AG04450 (cell line): ENCODE data around the gene OTOF. TPM values are rescaled to one million over a fixed set of nuclear protein-coding genes. Genes with fewer than 3 reads are reported as not detected.

Experiments used
- CTCF ChIA-PET: fragments of 300-600, 350-600 bp; formaldehyde crosslinking; extraction: SDS; loops from one replicate; lab custom pipeline; 2022; ENCODE audit warnings: antibody characterized with exemption, inconsistent platforms; lab: Charles Lee
- POLR2A ChIA-PET: fragments of 350-600 bp; formaldehyde crosslinking; extraction: SDS; loops from one replicate; lab custom pipeline; 2021; ENCODE audit warnings: antibody characterized with exemption, inconsistent platforms; lab: Yijun Ruan, JAX
- DNase-seq: peaks from one replicate; pipeline ENCODE4 v3.0.0-alpha.2; 2011; ENCODE audit warnings: low read depth, low spot score
- H3K27ac ChIP-seq: one replicate; pipeline ENCODE4 v1.5.1; 2012; ENCODE audit warnings: low read depth, low read length, control low read depth
- H3K27me3 ChIP-seq: one replicate; pipeline ENCODE4 v1.6.0; 2012; ENCODE audit warnings: low read length; ENCODE audit not compliant: control insufficient read depth, insufficient read depth
- H3K4me3 ChIP-seq: 2 replicates; pipeline ENCODE4 v1.5.1; 2011; ENCODE audit warnings: mild to moderate bottlenecking, low read depth, low read length, control low read depth
- H3K9me3 ChIP-seq: 2 replicates; pipeline ENCODE4 v1.5.1; 2012; ENCODE audit warnings: low read length; ENCODE audit not compliant: control insufficient read depth, insufficient read depth
- CTCF ChIP-seq: IDR thresholded peaks from 2 replicates; pipeline ENCODE4 v1.5.1; 2011; ENCODE audit warnings: low read depth, low read length, control low read depth, inconsistent platforms
- polyA plus RNA-seq: library from polyadenylated mRNA; depleted of rRNA; stranded (reverse); fragments of >200 nt; gene quantifications from 2 replicates; pipeline ENCODE4 v1.2.3, GENCODE V29; 2011

The OTOF gene
- polyA plus RNA-seq, 1 experiment, result not detected

- DNase-seq, result no peak
- ChIA-PET POLR2A (no interaction called here), CTCF (no interaction called here)
- H3K27ac ChIP-seq, result no peak overlapping the region
- H3K9me3 ChIP-seq, result no peaks in the 10 kb centered on the region
- no peak for TF ChIP-seq CTCF
- no peak overlapping the region for H3K4me3 ChIP-seq
- peaks cover 27% of the 10 kb centered on the region for H3K27me3 ChIP-seq
Observed at GRCh38 chr2:26483027-26483326, 5.1 kb upstream of the OTOF start.

GRCh38 chr2:26482211-26483026 lies 4.5 kb upstream of the OTOF start:
- Histone ChIP-seq H3K27me3 (peaks cover 27% of the 10 kb centered on the region), H3K9me3 (no peaks in the 10 kb centered on the region), H3K27ac (no peak overlapping the region), H3K4me3 (no peak overlapping the region)
- DNase-seq, result no peak
- no peak for TF ChIP-seq CTCF
- ChIA-PET POLR2A (no interaction called here), CTCF (no interaction called here)

- Histone ChIP-seq H3K4me3 (no peak overlapping the region), H3K27ac (no peak overlapping the region), H3K9me3 (no peaks in the 10 kb centered on the region), H3K27me3 (peaks cover 24% of the 10 kb centered on the region)
- no peak for DNase-seq
- no peak for TF ChIP-seq CTCF
- ChIA-PET POLR2A (no interaction called here), CTCF (no interaction called here)
Observed at GRCh38 chr2:26481706-26482105, 3.8 kb upstream of the OTOF start.

GRCh38 chr2:26480566-26481423 lies 2.9 kb upstream of the OTOF start:
- POLR2A ChIA-PET, result no interaction called here

More at GRCh38 chr2:26480566-26481423, 2.9 kb upstream of the OTOF start:
- peaks cover 24% of the 10 kb centered on the region for H3K27me3 ChIP-seq
- no peak overlapping the region for H3K4me3 ChIP-seq
- no peak for DNase-seq
- CTCF ChIA-PET, result no interaction called here
- H3K27ac ChIP-seq, result no peak overlapping the region
- no peaks in the 10 kb centered on the region for H3K9me3 ChIP-seq
- TF ChIP-seq CTCF, result no peak
